ENCODE data around the gene DAAM1.

DNA sequence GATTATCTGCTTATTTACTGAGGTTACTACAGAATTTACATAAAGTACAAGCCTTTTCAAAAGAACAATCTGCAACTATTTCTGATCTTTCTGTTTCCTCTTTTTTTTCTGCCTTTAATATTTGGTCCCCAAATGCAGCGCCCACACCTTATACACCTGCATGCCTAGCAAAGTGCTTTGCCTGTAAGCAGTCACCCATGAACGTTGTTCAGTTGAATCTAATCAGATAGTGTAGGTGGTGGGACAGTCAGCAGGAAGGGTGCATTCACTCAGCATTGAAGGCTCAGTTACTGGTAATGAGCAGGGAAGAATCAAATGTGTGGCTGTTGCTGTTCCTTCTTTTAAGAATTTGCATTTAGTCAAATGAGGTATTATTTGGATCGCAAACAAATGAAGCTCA, 168.3 kb downstream of the DAAM1 start:
- TF ChIP-seq FOXK2 (IDR thresholded peaks at IDR 0.05) (no peak), ZNF384 (IDR thresholded peaks at IDR 0.05) (no peak), HDGF (IDR thresholded peaks at IDR 0.05; ENCODE audit: borderline replicate concordance) (no peak), BHLHE40 (IDR thresholded peaks at IDR 0.05; ENCODE audit: borderline replicate concordance) (no peak), SP1 (IDR thresholded peaks at IDR 0.05) (no peak), FOXM1 (IDR thresholded peaks at IDR 0.05; ENCODE audit: borderline replicate concordance) (no peak), ELF4 (IDR thresholded peaks at IDR 0.05) (no peak), TARDBP (IDR thresholded peaks at IDR 0.05) (no peak), CTBP1 (IDR thresholded peaks at IDR 0.05; ENCODE audit: borderline replicate concordance) (no peak), FOXA1 (IDR thresholded peaks at IDR 0.05) (no peak), PKNOX1 (IDR thresholded peaks at IDR 0.05) (no peak), SUZ12 (IDR thresholded peaks at IDR 0.05) (no peak), NFRKB (IDR thresholded peaks at IDR 0.05) (no peak)

Measured in HEK293T (cell line).